GM23338 (cell line): Measurements from ENCODE around the gene DLGAP4. TPM values are rescaled to one million over a fixed set of nuclear protein-coding genes. Genes with fewer than 3 reads are reported as not detected.

Source experiments
- ATAC-seq: fragments of 200-7000 bp; cut with Tn5 transposase; 3 replicates; pipeline ENCODE4 v1.9.1; 2020
- DNase-seq: peaks from one replicate; pipeline ENCODE4 v3.0.0-alpha.2; 2015; ENCODE audit warnings: low spot score
- H2AFZ ChIP-seq: fragments of 200-600 bp; sonication (generic); 2 replicates; pipeline ENCODE4 v1.8.0; 2016; ENCODE audit warnings: antibody characterized with exemption, mild to moderate bottlenecking, moderate library complexity
- H3F3A ChIP-seq: fragments of 200-600 bp; sonication (generic); replicated peaks from 2 replicates; pipeline ENCODE4 v1.8.0; 2017; ENCODE audit warnings: antibody characterized with exemption, mixed run types, low read depth
- H3K27ac ChIP-seq: fragments of 200-600 bp; sonication (generic); 2 replicates; pipeline ENCODE4 v1.6.1; 2016; ENCODE audit warnings: low read depth
- H3K27me3 ChIP-seq: fragments of 200-600 bp; sonication (generic); 2 replicates; pipeline ENCODE4 v1.8.0; 2016; ENCODE audit warnings: mild to moderate bottlenecking, mixed run types, moderate library complexity; ENCODE audit not compliant: insufficient read depth
- H3K36me3 ChIP-seq: fragments of 200-600 bp; sonication (generic); 2 replicates; pipeline ENCODE4 v1.8.0; 2016; ENCODE audit warnings: mild to moderate bottlenecking; ENCODE audit not compliant: insufficient read depth
- H3K4me1 ChIP-seq: fragments of 200-600 bp; sonication (generic); 2 replicates; pipeline ENCODE4 v1.8.0; 2016; ENCODE audit warnings: mild to moderate bottlenecking, moderate library complexity; ENCODE audit not compliant: insufficient read depth
- H3K4me2 ChIP-seq: fragments of 200-600 bp; sonication (generic); 2 replicates; pipeline ENCODE4 v1.7.1; 2017; ENCODE audit warnings: mixed run types
- H3K4me3 ChIP-seq: fragments of 200-600 bp; sonication (generic); 2 replicates; pipeline ENCODE4 v1.6.1; 2016; ENCODE audit warnings: mixed run types
- H3K79me2 ChIP-seq: fragments of 200-600 bp; sonication (generic); replicated peaks from 2 replicates; pipeline ENCODE4 v1.8.0; 2017; ENCODE audit warnings: mild to moderate bottlenecking; ENCODE audit not compliant: insufficient read depth
- H3K9me2 ChIP-seq: fragments of 200-600 bp; sonication (generic); 2 replicates; pipeline ENCODE4 v1.8.0; 2017; ENCODE audit not compliant: insufficient read depth
- H4K20me1 ChIP-seq: fragments of 200-600 bp; sonication (generic); replicated peaks from 2 replicates; pipeline ENCODE4 v1.8.0; 2017; ENCODE audit warnings: mild to moderate bottlenecking; ENCODE audit not compliant: insufficient read depth
- H3K27ac Mint-ChIP-seq: 2 replicates; pipeline ENCODE4 v1.8.0; 2020; ENCODE audit warnings: inconsistent platforms, mild to moderate bottlenecking, moderate library complexity, mixed read lengths
- H3K27me3 Mint-ChIP-seq: 3 replicates; pipeline ENCODE4 v1.8.0; 2022; ENCODE audit warnings: low read depth, mild to moderate bottlenecking, moderate library complexity, mixed read lengths, inconsistent platforms; ENCODE audit not compliant: insufficient read depth, poor library complexity
- H3K36me3 Mint-ChIP-seq: 3 replicates; pipeline ENCODE4 v1.8.0; 2021; ENCODE audit warnings: low read depth, mild to moderate bottlenecking, inconsistent platforms, moderate library complexity, mixed read lengths
- H3K4me1 Mint-ChIP-seq: 3 replicates; pipeline ENCODE4 v1.8.0; 2020; ENCODE audit warnings: mild to moderate bottlenecking, inconsistent platforms, mixed read lengths
- H3K4me3 Mint-ChIP-seq: 3 replicates; pipeline ENCODE4 v1.8.0; 2021; ENCODE audit warnings: moderate library complexity, mild to moderate bottlenecking, inconsistent platforms, mixed read lengths
- H3K9me3 Mint-ChIP-seq: 3 replicates; pipeline ENCODE4 v1.8.0; 2020; ENCODE audit warnings: moderate library complexity, mild to moderate bottlenecking, inconsistent platforms, mixed read lengths
- EZH2 ChIP-seq: fragments of 200-600 bp; sonication (generic); IDR thresholded peaks from one replicate; pipeline ENCODE4 v1.8.0; 2017; ENCODE audit warnings: antibody characterized with exemption, mild to moderate bottlenecking, low read depth; ENCODE audit not compliant: unreplicated experiment
- EZH2phosphoT487 ChIP-seq: fragments of 200-600 bp; sonication (generic); IDR thresholded peaks from one replicate; pipeline ENCODE4 v1.8.1; 2018; ENCODE audit warnings: antibody characterized with exemption; ENCODE audit not compliant: unreplicated experiment
- STAT1 ChIP-seq: IDR thresholded peaks from one replicate; pipeline ENCODE4 v1.6.1; 2016; ENCODE audit warnings: antibody characterized with exemption; ENCODE audit not compliant: unreplicated experiment
- polyA plus RNA-seq: library from polyadenylated mRNA; unstranded; fragments of >200 nt; fragmentation: Nextera tagmentation; extraction: Ambion mirVana; gene quantifications from 2 replicates; pipeline ENCODE4 v1.2.1, GENCODE V29; 2016
- total RNA-seq: library from RNA; depleted of rRNA; stranded (reverse); fragments of >200 nt; shearing (Covaris generic); gene quantifications from 2 replicates; pipeline ENCODE4 v1.2.3, GENCODE V29; 2014
- TF ChIP-seq, protein P1 (sequence below): fragments of 250-450 bp; sonication (Bioruptor Pico); IDR thresholded peaks from 2 replicates; pipeline ENCODE4 v1.5.0; 2020; ENCODE audit warnings: mild to moderate bottlenecking, moderate library complexity

Gene DLGAP4
- total and polyA plus RNA-seq, 2 experiments from 2014 or later: 46.1 to 52.2 TPM

DNA sequence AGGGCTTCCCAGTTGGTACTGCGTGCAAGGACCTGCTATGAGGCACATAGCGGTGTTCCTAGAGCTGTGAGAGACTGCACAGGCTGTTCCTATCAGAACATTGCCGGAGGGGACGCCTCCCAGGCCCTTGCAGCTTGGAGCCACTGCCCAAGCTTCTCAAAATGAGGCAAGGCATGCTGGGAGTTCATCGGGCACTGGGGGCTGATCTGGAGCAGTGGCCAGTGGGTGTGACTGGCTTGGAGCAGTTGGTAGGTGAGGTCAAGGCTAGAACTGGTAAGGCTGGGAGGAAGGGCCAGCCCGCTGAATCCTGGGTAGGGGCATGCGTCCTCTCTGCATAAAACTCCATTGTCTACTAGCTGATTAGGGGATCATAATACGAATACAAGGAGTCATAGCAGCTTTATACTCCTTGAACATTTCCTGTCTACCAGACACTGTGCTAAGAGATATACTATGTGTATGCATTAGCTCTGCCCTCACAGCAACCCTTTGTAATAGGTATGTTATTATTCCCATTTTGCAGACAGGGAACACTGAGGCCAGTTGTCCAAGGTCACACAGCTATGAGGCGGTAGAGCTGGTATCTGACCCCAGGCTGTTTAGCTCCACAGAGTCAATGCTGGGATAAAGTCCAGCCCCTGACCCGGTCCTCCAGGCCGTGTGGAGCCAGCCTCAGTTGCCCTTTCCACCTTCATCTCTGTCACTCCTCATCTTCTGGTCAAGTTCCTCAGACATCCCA, 53.7 kb downstream of the DLGAP4 start (continued):
- TF ChIP-seq, protein P1, sequence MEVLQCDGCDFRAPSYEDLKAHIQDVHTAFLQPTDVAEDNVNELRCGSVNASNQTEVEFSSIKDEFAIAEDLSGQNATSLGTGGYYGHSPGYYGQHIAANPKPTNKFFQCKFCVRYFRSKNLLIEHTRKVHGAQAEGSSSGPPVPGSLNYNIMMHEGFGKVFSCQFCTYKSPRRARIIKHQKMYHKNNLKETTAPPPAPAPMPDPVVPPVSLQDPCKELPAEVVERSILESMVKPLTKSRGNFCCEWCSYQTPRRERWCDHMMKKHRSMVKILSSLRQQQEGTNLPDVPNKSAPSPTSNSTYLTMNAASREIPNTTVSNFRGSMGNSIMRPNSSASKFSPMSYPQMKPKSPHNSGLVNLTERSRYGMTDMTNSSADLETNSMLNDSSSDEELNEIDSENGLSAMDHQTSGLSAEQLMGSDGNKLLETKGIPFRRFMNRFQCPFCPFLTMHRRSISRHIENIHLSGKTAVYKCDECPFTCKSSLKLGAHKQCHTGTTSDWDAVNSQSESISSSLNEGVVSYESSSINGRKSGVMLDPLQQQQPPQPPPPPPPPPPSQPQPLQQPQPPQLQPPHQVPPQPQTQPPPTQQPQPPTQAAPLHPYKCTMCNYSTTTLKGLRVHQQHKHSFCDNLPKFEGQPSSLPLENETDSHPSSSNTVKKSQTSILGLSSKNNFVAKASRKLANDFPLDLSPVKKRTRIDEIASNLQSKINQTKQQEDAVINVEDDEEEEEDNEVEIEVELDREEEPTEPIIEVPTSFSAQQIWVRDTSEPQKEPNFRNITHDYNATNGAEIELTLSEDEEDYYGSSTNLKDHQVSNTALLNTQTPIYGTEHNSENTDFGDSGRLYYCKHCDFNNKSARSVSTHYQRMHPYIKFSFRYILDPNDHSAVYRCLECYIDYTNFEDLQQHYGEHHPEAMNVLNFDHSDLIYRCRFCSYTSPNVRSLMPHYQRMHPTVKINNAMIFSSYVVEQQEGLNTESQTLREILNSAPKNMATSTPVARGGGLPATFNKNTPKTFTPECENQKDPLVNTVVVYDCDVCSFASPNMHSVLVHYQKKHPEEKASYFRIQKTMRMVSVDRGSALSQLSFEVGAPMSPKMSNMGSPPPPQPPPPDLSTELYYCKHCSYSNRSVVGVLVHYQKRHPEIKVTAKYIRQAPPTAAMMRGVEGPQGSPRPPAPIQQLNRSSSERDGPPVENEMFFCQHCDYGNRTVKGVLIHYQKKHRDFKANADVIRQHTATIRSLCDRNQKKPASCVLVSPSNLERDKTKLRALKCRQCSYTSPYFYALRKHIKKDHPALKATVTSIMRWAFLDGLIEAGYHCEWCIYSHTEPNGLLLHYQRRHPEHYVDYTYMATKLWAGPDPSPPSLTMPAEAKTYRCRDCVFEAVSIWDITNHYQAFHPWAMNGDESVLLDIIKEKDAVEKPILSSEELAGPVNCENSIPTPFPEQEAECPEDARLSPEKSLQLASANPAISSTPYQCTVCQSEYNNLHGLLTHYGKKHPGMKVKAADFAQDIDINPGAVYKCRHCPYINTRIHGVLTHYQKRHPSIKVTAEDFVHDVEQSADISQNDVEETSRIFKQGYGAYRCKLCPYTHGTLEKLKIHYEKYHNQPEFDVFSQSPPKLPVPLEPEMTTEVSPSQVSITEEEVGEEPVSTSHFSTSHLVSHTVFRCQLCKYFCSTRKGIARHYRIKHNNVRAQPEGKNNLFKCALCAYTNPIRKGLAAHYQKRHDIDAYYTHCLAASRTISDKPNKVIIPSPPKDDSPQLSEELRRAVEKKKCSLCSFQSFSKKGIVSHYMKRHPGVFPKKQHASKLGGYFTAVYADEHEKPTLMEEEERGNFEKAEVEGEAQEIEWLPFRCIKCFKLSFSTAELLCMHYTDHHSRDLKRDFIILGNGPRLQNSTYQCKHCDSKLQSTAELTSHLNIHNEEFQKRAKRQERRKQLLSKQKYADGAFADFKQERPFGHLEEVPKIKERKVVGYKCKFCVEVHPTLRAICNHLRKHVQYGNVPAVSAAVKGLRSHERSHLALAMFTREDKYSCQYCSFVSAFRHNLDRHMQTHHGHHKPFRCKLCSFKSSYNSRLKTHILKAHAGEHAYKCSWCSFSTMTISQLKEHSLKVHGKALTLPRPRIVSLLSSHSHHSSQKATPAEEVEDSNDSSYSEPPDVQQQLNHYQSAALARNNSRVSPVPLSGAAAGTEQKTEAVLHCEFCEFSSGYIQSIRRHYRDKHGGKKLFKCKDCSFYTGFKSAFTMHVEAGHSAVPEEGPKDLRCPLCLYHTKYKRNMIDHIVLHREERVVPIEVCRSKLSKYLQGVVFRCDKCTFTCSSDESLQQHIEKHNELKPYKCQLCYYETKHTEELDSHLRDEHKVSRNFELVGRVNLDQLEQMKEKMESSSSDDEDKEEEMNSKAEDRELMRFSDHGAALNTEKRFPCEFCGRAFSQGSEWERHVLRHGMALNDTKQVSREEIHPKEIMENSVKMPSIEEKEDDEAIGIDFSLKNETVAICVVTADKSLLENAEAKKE (CRISPR knock-in tag): no peak
- TF ChIP-seq EZH2phosphoT487: no peak

DNA sequence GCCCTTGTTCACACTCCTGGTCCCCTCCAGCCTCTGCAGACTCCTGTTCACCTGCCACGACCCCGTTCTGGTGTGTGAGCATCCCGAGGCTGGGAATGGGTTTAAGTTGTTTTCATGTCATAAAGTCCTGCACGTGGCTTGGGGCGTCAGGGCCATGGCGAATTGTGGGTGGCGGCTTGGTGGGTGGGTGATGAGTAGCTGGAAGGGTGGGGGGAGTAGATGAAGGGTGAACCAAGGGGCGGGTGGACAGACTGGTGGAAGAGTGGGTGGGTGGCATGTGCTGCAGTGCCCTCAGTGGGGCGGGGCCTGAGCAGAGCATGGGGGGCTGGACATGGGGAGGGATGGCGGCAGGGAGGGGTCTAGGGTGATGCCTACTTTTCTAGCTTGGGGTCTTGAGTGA, 54.3 kb downstream of the DLGAP4 start:
- DNase-seq (no peak), ATAC-seq (no peak)
- no peaks in the 10 kb centered on the region for H4K20me1 ChIP-seq
- Mint-ChIP-seq H3K4me1 (peaks cover 3% of the 10 kb centered on the region; the same call in 1 of the 3 replicates), H3K27ac (no peak overlapping the region), H3K4me3 (no peak overlapping the region), H3K36me3 (no peaks in the 10 kb centered on the region), H3K9me3 (no peaks in the 10 kb centered on the region; the same call in 1 of the 3 replicates), H3K27me3 (peaks cover 11% of the 10 kb centered on the region)
- no peak for TF ChIP-seq EZH2
- no peak for TF ChIP-seq STAT1
- H3K9me2 ChIP-seq: no peaks in the 10 kb centered on the region
- no peaks in the 10 kb centered on the region for H3F3A ChIP-seq
- no peak overlapping the region for H2AFZ ChIP-seq
- no peak overlapping the region for H3K4me3 ChIP-seq
- H3K36me3 ChIP-seq: no peaks in the 10 kb centered on the region
- no peaks in the 10 kb centered on the region for H3K4me1 ChIP-seq
- H3K79me2 ChIP-seq: no peaks in the 10 kb centered on the region
- H3K27me3 ChIP-seq: no peaks in the 10 kb centered on the region
- H3K27ac ChIP-seq: no peak overlapping the region
- no peak overlapping the region for H3K4me2 ChIP-seq
